BE2C (cell line): ENCODE data around the gene PRKCSH.
"Not testable (repeated sequence)": the region's sequence is repeated elsewhere in the genome, so short reads cannot be mapped to it uniquely, and the experiment has no call there.

Source experiments
- DNase-seq: peaks from one replicate; pipeline ENCODE4 v3.0.0-alpha.2; 2020
- H3K27me3 ChIP-seq: fragments of 250-450 bp; sonication (Bioruptor Pico); 2 replicates; pipeline ENCODE4 v1.5.1; 2020; ENCODE audit warnings: mild to moderate bottlenecking
- H3K36me3 ChIP-seq: fragments of 250-450 bp; sonication (Bioruptor Pico); 2 replicates; pipeline ENCODE4 v1.5.1; 2020; ENCODE audit warnings: mild to moderate bottlenecking
- H3K4me1 ChIP-seq: fragments of 250-450 bp; sonication (Bioruptor Pico); 2 replicates; pipeline ENCODE4 v1.5.1; 2020
- H3K4me3 ChIP-seq: 2 replicates; pipeline ENCODE4 v1.5.1; 2011; ENCODE audit warnings: low read depth, low read length
- H3K9me3 ChIP-seq: fragments of 250-450 bp; sonication (Bioruptor Pico); 2 replicates; pipeline ENCODE4 v1.5.1; 2020
- TF ChIP-seq, protein P1 (sequence below): IDR thresholded peaks from 2 replicates; pipeline ENCODE4 v1.5.1; 2012; ENCODE audit warnings: mild to moderate bottlenecking, low read depth, low read length

Gene PRKCSH

DNA sequence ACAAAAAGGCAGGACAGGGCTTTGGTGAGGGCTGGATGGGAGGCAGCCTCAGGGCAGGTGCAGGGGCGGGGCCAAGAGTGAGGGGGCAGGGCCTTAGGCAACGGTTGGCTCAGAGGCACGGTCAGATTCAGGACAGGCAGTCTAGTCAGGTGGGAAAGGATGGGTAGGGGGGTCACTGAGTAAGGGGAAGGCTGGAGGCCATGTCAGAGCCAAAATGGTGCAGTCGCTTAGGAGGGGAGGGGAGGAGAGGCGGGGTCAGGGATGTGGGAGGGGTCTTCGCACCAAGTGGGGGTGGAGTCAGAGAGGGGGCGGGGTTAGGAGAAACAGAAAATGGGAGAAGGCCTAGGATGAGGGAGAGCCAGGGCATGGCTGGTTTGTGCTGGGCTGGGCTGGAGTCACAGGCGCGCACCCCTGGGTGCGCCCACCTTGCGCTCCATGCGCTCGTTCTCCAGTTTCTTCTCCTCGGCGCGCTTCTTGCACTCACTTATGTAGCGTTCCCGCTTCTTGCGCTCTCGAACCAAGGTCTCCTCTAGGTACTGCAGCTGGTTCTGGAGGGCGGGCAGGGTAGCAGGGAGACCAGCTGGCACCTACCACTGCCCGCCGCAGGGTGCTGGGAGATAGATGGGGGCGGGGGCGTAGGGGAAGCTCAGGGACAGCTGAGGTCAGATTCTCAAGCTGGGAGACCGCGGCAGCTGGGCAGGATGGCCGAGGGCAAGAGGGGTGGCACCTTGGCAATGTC, 9.5 kb upstream of the PRKCSH start:
- H3K4me1 ChIP-seq = no peaks in the 10 kb centered on the region
- no peak overlapping the region for H3K4me3 ChIP-seq
- TF ChIP-seq, protein P1, sequence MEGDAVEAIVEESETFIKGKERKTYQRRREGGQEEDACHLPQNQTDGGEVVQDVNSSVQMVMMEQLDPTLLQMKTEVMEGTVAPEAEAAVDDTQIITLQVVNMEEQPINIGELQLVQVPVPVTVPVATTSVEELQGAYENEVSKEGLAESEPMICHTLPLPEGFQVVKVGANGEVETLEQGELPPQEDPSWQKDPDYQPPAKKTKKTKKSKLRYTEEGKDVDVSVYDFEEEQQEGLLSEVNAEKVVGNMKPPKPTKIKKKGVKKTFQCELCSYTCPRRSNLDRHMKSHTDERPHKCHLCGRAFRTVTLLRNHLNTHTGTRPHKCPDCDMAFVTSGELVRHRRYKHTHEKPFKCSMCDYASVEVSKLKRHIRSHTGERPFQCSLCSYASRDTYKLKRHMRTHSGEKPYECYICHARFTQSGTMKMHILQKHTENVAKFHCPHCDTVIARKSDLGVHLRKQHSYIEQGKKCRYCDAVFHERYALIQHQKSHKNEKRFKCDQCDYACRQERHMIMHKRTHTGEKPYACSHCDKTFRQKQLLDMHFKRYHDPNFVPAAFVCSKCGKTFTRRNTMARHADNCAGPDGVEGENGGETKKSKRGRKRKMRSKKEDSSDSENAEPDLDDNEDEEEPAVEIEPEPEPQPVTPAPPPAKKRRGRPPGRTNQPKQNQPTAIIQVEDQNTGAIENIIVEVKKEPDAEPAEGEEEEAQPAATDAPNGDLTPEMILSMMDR = no peak
- H3K36me3 ChIP-seq = no peaks in the 10 kb centered on the region
- no peaks in the 10 kb centered on the region for H3K9me3 ChIP-seq
- peak; percentile 57 for DNase-seq
- H3K27me3 ChIP-seq = peaks cover 18% of the 10 kb centered on the region

DNA sequence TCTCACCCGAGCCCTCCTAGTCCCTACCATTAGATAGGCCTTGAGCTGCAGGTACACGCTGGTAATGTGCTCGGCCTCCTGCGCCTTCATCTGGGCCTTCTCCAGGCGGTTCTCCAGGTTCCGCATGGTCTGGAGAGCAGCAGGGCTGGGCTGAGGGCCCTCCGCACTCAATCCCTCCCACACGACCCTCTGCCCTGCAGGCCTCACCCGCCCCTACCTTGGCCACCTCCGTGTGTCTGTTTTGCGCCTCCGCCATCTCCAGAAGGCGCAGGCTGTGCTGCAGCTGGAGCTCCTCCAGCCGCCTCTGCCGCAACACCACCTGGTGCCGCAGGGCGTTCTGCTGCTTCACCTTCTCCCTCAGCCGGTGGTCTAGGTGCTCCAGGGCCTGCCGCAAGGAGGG, 8.8 kb upstream of the PRKCSH start:
- Histone ChIP-seq H3K4me1 (no peaks in the 10 kb centered on the region), H3K27me3 (peaks cover 11% of the 10 kb centered on the region), H3K4me3 (no peak overlapping the region), H3K36me3 (no peaks in the 10 kb centered on the region), H3K9me3 (no peaks in the 10 kb centered on the region)
- DNase-seq = no peak
- TF ChIP-seq, protein P1 = no peak

DNA sequence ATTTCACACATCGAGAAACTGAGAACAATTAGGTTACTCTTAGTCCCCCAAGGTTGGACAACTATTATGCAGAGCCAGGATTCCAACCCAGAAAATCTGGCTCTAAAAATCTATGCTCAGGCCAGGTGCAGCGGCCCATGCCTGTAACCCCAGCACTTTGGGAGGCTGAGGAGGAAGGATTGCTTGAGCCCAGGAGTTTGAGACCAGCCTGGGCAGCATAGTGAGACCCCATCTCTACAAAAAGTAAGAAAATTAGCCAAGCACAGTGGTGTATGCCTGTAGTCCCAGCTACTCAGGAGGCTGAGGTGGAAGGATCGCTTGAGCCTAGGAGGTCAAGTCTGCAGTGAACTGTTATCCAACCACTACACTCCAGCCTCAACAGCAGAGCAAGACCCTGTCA, 1.9 kb upstream of the PRKCSH start:
- not testable (repeated sequence) for H3K4me1 ChIP-seq, H3K4me3 ChIP-seq, H3K27me3 ChIP-seq, DNase-seq, H3K9me3 ChIP-seq
- H3K36me3 ChIP-seq = peaks cover 19% of the 10 kb centered on the region

DNA sequence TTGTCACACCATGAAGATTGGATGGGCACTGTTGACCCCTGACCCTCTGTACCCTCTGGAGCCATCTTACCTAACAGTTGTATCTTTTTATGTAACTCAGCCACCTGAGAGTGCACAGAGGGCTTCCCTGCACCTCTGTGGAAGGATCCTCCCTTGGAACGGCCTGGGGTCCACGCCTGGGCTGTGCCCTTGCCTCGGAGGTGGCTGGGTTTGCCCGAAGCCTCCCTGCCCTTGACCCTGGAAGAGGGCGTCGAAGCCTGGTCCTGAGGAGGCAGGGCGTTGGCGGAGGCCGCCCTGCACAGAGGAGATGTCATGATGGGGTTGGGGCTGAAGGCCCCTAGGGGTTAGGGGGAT, 755 bp upstream of the PRKCSH start:
- TF ChIP-seq, protein P1 = no peak
- H3K36me3 ChIP-seq = peaks cover 19% of the 10 kb centered on the region
- no peaks in the 10 kb centered on the region for H3K9me3 ChIP-seq
- H3K4me3 ChIP-seq = peak overlapping the region; percentile 98
- DNase-seq = no peak
- H3K4me1 ChIP-seq = no peaks in the 10 kb centered on the region
- no peaks in the 10 kb centered on the region for H3K27me3 ChIP-seq

DNA sequence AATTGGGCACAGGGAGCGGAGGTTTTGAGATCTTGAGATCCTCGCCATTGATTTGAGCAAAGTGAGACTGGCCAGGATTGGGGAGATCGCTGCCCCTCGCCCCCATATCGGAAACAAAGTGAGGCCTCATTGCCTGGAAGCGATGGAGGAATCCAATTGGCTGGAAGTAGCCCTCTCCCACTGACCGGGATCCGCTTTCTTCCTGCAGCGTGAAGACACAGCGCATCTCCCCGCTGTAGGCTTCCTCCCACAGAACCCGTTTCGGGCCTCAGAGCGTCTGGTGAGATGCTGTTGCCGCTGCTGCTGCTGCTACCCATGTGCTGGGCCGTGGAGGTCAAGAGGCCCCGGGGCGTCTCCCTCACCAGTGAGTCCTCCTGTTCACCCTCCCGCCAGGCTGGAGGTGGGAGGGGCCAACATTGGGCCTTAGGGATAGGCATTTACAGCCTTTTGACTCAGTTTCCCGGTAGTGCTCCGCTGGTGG, 438 bp downstream of the PRKCSH start:
- no peaks in the 10 kb centered on the region for H3K4me1 ChIP-seq
- peak overlapping the region; percentile 98 for H3K4me3 ChIP-seq
- no peaks in the 10 kb centered on the region for H3K9me3 ChIP-seq
- no peaks in the 10 kb centered on the region for H3K27me3 ChIP-seq
- peaks cover 25% of the 10 kb centered on the region for H3K36me3 ChIP-seq
- TF ChIP-seq, protein P1 = no peak
- no peak for DNase-seq

DNA sequence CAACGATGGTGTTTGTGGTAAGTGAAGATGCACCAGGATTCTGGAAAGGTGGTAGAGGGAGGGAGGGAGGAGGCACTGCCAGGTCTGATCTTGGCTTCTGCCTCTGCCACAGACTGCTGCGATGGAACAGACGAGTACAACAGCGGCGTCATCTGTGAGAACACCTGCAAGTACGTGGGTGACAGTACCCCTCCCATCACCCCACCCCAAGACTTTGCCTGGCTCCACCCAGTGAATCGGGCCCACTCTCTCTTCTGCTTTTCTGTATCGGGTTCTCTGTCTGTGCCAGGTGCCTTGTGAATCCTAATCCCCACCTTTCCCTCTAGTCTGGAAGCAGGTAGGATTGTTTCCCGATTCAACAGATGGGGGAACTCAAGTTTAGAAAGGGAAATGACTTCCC, 2.5 kb downstream of the PRKCSH start:
- DNase-seq = no peak
- no peaks in the 10 kb centered on the region for H3K4me1 ChIP-seq
- TF ChIP-seq, protein P1 = no peak
- H3K36me3 ChIP-seq = peaks cover 46% of the 10 kb centered on the region
- no peaks in the 10 kb centered on the region for H3K27me3 ChIP-seq
- H3K9me3 ChIP-seq = no peaks in the 10 kb centered on the region
- H3K4me3 ChIP-seq = no peak overlapping the region
